ENCODE measurements around the gene COG2. TPM values are rescaled to one million over a fixed set of nuclear protein-coding genes. Genes with fewer than 3 reads are reported as not detected.
"Not testable (repeated sequence)": the region's sequence is repeated elsewhere in the genome, so short reads cannot be mapped to it uniquely, and the experiment has no call there.

The COG2 gene
- polyA plus RNA-seq, 4 donors: 31.5 to 37.9 (median 33.3) TPM

DNA sequence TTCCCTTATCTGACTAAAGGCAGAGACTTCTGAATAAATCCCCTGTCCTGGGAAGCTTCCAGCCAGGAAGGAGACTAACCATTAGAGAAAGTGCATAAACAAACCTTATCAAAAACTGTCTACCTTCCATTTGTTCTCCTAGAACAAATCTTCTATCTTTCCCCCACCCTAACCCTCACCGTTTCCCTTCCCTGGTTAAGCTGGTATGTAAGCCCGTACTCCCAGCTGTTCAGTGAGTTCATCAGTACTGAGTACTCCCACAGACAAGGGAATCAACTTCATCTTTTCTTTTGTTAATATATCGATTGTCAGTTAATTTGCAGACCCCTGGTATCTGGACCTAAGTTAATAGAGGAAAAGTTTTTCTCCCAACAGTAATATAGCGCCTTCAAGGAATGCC is 20.1 kb upstream of the COG2 start:
- DNase-seq (ENCODE audit: low read depth in 4 of 4, low spot score in 3 of 4): no peak

DNA sequence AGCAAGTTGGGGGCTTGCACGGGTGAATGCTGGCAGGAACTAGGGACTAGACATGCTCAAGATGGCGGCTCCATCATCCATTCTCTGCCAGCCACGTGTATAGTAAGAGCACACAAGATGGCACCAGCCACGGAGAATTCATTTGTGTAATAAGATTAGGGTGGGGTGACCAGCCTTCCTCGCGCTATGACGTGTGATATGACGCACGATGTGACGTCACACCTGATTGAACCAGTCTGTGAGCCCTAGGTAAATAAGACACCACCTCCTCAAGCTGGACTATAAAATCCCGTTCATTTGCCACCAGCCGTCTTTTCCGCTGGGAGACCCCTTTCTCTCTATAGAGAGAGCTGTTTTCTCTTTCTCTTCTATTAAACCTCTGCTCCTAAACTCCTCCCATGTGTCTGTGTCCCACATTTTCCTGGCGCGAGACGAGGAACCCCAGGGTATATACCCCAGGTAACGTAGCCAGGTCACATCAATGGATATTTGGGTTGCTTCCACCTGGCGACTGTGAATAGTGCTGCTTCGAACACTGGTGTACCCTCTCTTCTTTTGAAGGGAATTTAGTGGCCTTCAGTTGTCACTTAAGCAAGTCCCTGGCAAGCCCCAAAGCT is 18.1 kb upstream of the COG2 start:
- DNase-seq (ENCODE audit: low read depth in 4 of 4, low spot score in 3 of 4): no peak

DNA sequence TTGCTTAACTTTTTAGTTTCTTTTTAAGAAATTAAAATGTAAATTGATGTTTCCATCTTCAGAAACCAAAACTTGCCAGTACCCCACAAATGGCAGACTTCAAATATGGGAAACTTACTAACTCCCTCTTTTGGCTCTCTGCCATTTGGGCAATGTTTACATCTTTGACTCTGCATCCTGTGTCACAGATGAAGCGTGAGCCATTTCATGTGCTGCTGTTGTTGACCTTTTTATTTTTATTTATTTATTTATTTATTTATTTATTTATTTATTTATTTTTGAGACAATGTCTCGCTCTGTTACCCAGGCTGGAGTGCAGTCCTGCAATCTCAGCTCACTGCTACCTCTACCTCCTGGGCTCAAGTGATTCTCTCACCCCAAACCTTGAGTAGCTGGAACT is 16.0 kb upstream of the COG2 start:
- DNase-seq (ENCODE audit: low read depth in 4 of 4, low spot score in 3 of 4): no peak

DNA sequence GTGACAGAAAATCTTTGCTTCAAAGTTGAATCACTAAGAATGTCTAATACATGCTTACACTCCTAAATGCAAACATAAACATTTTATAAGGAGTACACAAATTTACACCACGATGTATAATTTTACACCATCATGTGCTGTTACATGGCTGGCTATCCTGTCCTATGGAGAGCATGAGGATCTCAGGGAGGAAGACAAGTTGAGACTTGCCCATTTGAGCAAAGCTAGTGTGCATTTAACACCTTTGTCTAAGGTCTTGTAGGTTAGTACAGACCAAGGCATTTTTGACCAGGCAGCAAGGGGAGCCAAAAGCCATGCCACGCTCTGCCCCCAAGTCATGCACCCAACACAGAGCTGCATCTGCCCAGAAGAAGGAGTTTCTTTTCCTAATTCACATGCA is 14.5 kb upstream of the COG2 start:
- no peak for DNase-seq (ENCODE audit: low read depth in 4 of 4, low spot score in 3 of 4)

DNA sequence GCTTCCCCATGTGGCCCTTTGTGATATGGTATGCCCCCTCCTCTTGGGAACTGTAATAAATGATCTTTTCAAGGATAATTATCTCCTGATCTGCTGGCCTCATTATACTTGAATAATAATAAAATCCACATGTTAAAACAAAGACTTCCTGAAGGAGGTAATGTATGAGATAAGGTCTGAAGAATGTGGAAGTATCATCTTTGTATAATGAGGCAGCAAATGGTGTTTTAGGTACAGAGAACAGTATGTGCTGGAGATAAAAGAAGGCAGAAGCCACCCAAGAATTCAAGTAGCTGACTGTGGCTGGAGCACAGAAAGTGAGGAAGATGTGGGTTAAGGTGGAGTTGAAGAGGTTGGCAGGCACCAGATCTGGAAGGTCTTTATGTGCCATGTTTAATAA is 12.8 kb upstream of the COG2 start:
- no peak for DNase-seq (ENCODE audit: low read depth in 4 of 4, low spot score in 3 of 4)

DNA sequence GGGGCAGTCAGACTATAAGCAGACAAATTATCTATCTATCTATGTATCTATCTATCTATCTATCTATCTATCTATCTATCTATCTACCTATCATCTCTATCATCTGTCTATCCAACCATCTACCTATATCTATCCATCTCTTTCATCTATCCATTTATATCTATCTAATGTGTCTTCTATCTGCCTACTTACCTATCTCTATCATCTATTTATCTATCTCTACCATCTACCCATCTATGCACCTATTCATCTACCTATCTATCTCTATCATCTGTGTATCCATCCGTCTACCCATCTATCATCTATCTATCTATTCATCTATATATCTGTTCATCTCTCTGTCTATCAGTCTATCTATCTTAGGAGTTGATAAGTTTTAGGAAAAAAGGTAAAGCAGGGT is 10.8 kb upstream of the COG2 start:
- DNase-seq (ENCODE audit: low read depth in 4 of 4, low spot score in 3 of 4): no peak

DNA sequence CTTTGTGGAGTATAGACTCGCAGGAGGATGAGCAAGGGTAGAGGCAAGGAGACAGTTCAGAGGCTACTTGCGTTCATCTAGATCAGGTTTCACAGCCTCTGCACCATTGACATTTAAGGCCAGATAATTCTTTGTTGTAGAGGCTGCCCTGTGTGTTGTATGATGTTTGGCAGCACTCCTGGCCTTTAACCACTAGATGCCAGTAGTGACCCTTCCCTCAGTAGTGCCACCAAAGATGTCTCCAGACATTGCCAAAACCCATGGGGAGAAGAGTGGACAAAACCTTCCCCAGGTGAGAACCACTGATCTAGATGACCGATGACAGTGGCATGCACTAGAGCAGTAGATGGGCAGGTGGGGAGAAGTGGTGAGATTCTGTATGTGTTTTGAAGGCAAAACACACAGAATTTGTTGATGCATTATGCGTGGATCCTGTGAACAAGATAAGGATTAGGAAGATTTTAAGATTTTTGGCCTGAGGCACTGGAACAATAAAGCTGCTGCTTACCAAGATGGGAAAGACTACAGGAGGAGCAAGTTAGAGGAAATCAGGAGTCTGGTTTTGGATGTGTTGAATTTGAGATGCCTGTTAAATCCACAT is 9.9 kb upstream of the COG2 start:
- peak in 2 of 4 donors; percentile 7 to 12 for DNase-seq (ENCODE audit: low read depth in 4 of 4, low spot score in 3 of 4)

DNA sequence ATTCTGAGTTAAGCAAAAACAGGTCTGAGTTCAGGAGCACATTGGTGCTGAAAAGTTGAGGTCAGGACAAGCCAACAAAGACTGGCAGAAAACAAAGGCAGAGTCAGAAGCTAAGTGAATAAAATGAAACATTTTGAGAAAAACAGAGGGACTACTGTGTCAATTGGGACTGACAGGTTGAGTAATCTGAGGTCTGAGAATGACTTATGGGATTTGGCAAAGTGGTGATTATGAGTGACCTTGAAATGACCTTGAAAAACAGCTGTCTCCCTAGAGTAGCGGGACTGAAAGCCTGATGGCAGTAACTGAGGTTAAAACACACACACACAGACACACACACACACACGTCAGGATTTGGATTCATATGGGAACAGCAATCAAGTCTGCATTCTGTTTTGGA is 8.8 kb upstream of the COG2 start:
- no peak for DNase-seq (ENCODE audit: low read depth in 4 of 4, low spot score in 3 of 4)

DNA sequence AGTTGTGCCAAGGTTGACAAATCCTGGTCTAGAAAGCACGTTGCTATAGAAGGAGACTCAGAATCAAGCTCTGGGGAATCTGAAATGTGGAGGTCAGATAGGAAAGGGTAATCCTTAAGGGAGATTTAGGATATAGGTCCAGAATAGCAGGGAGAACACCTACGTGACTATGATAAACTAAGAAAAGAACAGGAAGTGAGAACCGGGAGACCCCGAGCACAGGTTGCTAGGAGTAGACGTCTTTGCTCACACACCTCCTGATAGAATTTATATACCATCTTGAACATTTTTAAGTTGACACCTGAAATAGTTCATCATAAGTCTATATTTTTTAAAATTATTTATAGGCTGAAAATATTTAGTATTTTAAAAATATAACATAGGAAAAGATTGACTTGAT is 7.9 kb upstream of the COG2 start:
- no peak for DNase-seq (ENCODE audit: low read depth in 4 of 4, low spot score in 3 of 4)

DNA sequence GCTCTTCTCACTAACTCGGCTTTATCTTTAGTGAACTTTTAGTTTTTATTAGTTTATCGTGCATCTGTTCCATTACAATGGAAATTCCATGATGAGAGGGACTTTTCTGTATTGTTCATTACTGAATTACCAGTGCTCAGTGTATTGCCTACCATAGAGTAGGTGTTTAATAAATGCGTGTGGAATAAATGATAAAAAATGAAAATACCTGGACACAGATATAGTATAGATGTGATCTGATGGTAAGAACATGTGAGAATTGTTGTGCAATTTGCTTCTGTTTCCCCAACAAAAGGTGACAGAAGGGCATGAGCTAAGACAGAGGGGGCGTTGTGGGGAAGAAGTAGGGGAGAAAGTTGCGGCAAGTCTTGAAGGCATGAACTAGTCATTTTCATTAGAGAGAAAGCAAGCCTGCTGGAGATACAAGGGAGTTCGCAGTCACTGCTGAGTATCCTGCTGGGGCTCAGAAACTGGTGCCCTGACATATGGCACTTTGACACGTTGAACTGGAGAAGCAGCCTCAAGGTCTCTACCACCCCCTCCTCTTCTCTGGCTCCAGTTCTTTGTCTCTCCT is 5.6 kb upstream of the COG2 start:
- DNase-seq (ENCODE audit: low read depth in 4 of 4, low spot score in 3 of 4): no peak

DNA sequence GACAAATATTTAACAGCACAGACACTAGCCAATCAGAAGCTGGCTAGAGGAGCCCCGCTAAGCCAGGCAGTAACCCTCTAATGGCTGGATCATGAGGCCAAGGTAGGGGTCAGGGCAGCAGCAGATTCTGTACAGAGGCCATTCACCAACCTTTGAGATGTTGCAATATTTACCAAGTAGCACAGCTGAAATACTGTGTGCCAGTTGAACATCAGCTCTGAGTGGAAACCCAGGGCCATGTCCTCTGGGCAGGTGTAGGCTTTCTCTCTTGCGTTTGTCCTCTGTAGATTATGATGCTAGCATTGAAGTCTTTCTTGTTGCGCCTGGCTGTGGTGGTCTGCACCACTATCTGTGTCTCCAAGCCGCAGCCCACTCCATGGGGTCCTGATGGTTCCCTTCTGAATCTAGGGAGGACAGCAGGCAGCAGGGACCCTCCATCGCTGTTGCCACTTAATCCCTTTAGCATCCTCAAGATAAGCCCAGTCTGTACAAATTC is 2.5 kb upstream of the COG2 start:
- DNase-seq (ENCODE audit: low read depth in 4 of 4, low spot score in 3 of 4): no peak

DNA sequence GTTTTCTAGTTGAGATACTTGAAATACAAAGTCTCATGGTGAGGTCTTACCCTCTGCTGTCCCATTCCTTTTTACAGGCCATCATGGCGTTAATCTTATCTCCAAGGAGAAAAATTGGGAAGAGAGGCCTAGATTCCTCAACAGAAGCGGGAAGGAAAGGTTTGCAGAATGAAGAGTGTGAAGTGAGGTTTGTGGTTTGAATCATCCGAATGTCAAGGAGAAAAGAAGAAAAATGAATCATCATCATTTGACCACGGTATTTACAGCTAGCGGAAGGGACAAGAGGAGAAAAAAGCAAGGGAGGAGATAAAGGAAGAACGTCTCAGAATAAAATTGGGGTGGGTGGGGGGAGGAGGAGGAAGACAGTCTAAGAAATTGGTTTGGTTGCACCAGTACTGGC is 935 bp upstream of the COG2 start:
- DNase-seq (ENCODE audit: low read depth in 4 of 4, low spot score in 3 of 4): no peak

DNA sequence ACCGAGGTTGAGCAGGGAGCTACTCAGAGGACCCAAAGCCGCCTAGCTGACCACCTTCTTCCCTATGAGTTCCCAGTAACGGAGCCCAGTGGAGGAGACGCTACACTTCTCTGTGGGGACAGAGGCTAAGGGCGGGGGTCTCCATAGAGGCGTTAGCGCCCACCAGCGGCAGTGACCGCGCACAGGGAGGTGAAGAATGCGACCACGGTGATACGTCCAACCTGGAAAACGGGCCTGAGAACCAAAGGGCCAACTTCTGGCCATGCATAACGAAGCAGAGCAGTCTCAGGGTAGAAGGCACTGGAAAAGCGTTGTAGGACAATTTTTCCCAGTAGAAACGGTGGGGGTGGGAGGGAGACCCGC is 400 bp upstream of the COG2 start:
- no peak for DNase-seq (ENCODE audit: low read depth in 4 of 4, low spot score in 3 of 4)

DNA sequence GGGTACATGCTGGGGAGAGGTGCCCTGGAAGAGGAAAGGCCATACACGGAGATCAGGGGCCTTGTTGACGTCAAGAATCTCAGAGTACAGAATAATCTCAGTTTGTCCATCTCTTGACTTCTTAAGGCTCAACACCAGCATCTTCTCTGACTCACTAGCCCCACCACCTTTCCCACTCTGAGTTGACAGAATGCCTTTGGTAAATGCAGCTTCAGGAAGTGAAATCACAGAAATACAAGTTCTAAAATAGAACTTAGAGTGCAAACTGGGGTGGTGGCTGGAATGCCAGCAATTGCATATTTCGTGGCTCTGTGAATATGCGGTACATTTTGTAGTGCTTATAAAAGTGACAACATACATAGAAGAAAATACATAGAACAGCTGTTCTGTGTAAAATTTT is 1.6 kb downstream of the COG2 start:
- DNase-seq (ENCODE audit: low read depth in 4 of 4, low spot score in 3 of 4): no peak

DNA sequence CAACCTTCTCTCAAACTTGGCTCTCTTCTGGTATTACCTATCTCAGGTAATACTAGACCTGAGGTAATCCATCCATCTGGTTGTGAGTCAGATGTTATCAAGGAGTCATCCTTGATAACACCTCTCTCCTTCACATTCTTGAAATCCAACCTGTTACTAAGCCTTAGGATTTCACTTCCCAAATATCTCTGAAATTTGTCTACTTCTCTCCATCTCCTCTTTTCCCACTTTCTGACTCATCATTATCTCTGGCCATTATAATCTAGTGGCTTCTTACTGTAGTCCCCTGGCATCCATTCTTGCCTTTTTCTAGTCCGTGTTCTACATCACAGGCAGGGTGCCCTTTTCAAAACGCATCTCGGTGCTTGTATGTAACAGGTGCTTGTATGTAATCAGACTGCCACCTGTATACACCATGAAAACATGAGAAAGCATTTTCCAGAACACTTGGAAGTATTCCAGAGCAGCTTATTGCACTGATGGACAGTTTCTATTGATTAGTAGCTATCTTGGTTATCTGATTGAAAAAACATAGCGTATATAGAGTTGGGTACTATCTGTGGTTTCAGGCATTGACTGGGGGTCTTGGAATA is 4.5 kb downstream of the COG2 start:
- no peak for DNase-seq (ENCODE audit: low read depth in 4 of 4, low spot score in 3 of 4)

DNA sequence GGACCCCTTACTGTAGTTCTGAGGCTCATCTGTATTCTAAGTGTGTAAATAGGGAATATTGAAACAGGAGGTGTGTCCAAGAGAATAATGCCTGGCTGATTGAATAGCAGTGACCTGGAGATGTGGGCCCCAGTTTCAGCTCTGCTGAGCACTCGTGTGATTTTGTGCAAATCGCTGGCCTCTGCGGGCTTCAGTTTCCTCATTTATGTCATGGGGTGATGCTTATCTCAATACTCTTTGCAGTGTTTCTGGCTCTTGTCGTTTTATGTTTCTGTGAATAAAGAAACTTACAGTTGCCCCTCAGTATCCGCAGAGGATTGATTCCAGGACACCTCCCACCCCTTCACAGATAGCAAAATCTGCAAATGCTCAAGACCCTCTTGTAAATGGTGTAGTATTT is 5.0 kb downstream of the COG2 start:
- DNase-seq (ENCODE audit: low read depth in 4 of 4, low spot score in 3 of 4): no peak

DNA sequence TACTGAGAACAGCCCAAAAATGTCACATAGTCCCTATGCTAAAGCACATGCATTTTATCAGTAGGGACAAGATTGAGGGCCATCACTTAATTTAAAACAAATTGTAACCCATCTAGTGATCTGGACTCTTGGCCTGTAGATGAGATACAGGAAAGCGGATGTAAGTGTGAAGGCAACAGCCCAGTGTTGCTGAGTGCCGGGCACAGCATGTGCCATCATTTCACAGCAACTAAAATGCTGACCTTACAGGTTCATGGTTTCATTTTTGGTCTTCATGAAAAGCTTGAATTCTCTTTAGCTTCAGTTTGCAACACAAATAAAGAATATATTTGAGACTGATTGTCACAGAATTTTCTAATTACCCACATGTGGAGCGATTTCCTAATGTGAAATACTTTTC is 5.8 kb downstream of the COG2 start:
- DNase-seq (ENCODE audit: low read depth in 4 of 4, low spot score in 3 of 4): no peak

DNA sequence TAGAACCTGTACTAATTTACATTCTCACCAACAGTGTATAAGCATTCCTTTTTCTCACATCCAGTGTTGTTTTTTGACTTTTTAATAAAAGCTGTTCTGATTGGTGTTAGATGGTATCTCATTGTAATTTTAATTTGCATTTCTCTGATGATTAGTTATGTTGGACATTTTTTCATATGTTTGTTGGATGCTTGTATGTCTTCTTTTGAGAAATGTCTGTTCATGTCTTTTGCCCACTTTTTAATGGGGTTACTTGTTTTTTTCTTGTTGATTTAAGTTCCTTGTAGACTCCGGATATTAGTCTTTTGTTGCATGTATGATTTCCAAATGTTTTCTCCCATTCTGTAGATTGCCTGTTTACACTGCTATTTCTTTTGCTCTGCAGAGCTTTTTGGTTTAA is 8.0 kb downstream of the COG2 start:
- DNase-seq (ENCODE audit: low read depth in 4 of 4, low spot score in 3 of 4): no peak

DNA sequence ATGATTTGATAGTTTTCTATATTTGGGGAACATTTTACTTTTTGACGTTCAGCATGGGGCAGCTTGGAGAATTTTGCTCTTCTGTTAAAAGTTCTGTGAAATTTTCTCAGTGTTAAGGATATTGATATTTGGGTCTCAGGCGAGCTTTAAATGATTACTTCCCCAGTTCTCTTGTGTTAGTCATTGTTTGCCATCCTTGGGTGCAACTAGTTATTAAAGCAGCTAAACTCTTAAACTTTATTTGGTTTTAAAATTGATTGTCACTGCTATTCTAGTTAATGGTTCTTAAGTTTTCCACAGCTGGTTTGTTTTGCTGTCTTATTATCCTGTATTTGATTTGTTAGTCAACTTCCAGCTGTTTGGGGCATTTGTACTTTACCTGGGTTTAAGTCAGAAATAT is 9.0 kb downstream of the COG2 start:
- no peak for DNase-seq (ENCODE audit: low read depth in 4 of 4, low spot score in 3 of 4)

DNA sequence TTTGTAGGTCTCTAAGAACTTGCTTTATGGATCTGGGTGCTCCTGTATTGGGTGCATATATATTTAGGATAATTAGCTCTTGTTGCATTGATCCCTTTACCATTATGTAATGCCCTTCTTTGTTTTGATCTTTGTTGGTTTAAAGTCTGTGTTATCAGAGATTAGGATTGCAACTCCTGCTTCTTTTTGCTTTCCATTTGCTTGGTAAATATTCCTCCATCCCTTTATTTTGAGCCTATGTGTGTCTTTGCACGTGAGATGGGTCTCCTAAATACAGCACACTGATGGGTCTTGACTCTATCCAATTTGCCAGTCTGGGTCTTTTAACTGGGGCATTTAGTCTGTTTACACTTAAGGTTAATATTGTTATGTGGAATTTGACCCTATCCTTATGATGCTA is 14.4 kb downstream of the COG2 start:
- DNase-seq (ENCODE audit: low read depth in 4 of 4, low spot score in 3 of 4): not testable (repeated sequence)

DNA sequence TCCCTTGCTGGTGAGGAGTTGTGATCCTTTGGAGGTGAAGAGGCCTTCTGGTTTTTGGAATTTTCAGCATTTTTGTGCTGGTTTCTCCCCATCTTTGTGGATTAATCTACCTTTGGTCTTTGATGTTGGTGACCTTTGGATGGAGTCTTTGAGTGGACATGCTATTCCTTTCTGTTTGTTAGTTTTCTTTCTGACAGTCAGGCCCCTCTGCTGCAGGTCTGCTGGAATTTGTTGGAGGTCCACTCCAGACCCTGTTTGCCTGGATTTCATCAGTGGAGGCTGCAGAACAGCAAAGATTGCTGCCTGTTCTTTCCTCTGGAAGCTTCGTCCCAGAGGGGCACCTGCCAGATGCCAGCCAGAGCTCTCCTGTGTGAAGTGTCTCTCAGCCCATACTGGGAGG is 15.8 kb downstream of the COG2 start:
- not testable (repeated sequence) for DNase-seq (ENCODE audit: low read depth in 4 of 4, low spot score in 3 of 4)

DNA sequence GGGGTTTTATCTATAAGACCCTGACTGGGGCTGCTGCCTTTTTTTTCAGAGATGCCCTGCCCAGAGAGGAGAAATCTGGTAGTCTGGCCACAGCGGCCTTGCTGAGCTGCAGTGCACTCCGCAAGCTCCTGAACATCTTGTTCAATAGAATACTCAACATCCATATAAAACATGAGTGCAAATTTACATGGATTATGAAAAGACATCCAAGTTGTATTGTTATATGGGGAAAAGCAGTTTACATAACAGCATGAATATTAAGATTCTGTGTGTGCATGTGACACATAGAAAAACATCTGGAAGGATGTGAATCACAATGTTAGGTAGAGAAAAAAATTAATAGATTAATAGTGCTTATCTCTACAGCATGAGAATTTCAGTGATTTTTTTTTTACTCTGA is 16.4 kb downstream of the COG2 start:
- no peak for DNase-seq (ENCODE audit: low read depth in 4 of 4, low spot score in 3 of 4)

All from right renal pelvis (tissue), 4 donors.